BLaER1 (cell line): Measurements from ENCODE around the gene DYRK1A.
"Not testable (repeated sequence)": the region's sequence is repeated elsewhere in the genome, so short reads cannot be mapped to it uniquely, and the experiment has no call there.

Experiments
- H3K27ac ChIP-seq: shearing (Covaris generic); formaldehyde crosslinking; 2 replicates; pipeline ENCODE4 v1.8.1; 2022
- H3K27me3 ChIP-seq: shearing (Covaris generic); formaldehyde crosslinking; 2 replicates; pipeline ENCODE4 v1.8.1; 2022
- H3K36me3 ChIP-seq: shearing (Covaris generic); formaldehyde crosslinking; 2 replicates; pipeline ENCODE4 v1.8.1; 2022
- H3K4me1 ChIP-seq: shearing (Covaris generic); formaldehyde crosslinking; 2 replicates; pipeline ENCODE4 v1.8.1; 2022
- H3K4me2 ChIP-seq: shearing (Covaris generic); formaldehyde crosslinking; 2 replicates; pipeline ENCODE4 v1.8.1; 2022
- H3K4me3 ChIP-seq: shearing (Covaris generic); formaldehyde crosslinking; 2 replicates; pipeline ENCODE4 v1.8.1; 2022
- H3K9ac ChIP-seq: shearing (Covaris generic); formaldehyde crosslinking; 2 replicates; pipeline ENCODE4 v1.8.1; 2022
- H3K9me3 ChIP-seq: shearing (Covaris generic); formaldehyde crosslinking; 2 replicates; pipeline ENCODE4 v1.8.1; 2022
- H4K20me1 ChIP-seq: shearing (Covaris generic); formaldehyde crosslinking; 2 replicates; pipeline ENCODE4 v1.8.1; 2022
- Cebpa-rat ChIP-seq: shearing (Covaris generic); IDR thresholded peaks from 2 replicates; pipeline ENCODE4 v1.8.1; 2022

The DYRK1A gene

DNA sequence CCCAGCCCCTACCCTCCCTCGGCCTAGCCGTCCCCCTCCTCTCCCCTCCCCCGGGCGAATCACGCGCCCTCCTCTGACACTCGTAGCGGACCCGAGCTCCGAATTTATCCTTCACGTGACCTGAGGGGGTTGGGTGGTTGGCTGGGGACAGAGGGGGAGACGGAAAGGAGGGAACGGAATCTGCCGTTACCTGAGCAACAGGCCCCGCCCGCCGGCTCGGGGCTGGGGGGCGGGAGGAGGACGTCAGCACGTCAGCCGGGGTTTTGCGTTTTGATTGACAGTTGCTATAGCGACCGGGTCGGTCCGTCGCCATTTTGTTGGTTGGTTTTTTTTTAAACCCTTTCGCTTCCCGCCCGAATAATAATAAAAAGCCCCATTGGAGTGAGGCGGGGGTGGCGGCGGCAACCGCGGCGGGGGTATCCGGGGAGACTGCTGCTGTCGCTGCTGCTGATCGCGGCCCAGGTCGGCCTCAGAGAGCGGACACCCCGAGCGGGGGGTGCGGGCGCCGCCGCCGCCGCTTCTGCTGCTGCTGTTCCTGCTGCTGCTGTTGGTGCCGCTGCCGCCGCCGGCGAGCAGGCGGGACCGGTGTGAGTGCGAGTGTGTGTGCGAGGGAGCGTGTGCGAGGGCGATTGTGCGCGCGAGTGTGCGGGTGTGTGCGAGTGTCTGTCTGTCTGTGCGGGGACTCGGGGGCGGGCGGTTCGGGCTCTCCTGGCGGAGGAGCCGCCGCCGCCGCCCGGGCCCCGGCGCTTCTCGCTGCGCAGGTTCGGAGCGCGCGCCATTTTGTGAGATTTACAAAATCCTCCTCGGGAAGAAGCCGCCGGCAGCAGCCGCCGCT, at the start of gene DYRK1A:
TSS of gene DYRK1A (plus strand) at position 292 of the 835 bp plus-strand sequence. CDS start 53,602 bp downstream, outside the sequence.
- peak within 1 kb of the TSS; percentile 100 for H3K27ac ChIP-seq
- peak within 1 kb of the TSS; percentile 100 for H3K9ac ChIP-seq

DNA sequence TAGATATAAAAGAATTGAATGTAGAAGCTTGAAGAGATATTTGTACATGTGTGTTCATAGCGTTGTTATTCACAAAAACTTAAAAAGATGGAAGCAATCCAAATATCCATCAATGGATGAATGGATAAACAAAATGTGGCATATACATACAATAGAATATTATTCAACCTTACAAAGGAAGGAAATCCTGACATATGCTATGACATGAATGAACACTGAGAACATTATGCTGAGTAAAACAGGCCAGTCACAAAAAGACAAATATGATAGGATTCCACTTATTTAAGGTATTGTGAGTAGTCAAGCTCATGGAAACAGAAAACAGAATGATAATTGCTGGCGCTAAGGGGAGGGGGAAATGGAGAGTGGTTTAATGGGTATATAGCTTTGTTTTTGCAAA, 47.0 kb upstream of the DYRK1A start:
- Histone ChIP-seq H3K27me3 (no peaks in the 10 kb centered on the region), H3K9ac (no peak overlapping the region), H4K20me1 (no peaks in the 10 kb centered on the region), H3K4me1 (no peaks in the 10 kb centered on the region), H3K4me2 (no peak overlapping the region), H3K36me3 (no peaks in the 10 kb centered on the region), H3K27ac (no peak overlapping the region), H3K9me3 (peaks cover 38% of the 10 kb centered on the region), H3K4me3 (no peak overlapping the region)
- TF ChIP-seq Cebpa-rat = no peak

More for the DNA sequence above, at the start of gene DYRK1A:
- no peaks in the 10 kb centered on the region for H3K9me3 ChIP-seq
- peak within 1 kb of the TSS; percentile 100 for H3K4me3 ChIP-seq
- peak within 1 kb of the TSS; percentile 86 for H3K4me2 ChIP-seq
- peaks cover 38% of the 10 kb centered on the region for H3K4me1 ChIP-seq
- no peaks in the 10 kb centered on the region for H3K36me3 ChIP-seq
- H3K27me3 ChIP-seq = no peaks in the 10 kb centered on the region
- H4K20me1 ChIP-seq = peaks cover 45% of the 10 kb centered on the region
- TF ChIP-seq Cebpa-rat = no peak

DNA sequence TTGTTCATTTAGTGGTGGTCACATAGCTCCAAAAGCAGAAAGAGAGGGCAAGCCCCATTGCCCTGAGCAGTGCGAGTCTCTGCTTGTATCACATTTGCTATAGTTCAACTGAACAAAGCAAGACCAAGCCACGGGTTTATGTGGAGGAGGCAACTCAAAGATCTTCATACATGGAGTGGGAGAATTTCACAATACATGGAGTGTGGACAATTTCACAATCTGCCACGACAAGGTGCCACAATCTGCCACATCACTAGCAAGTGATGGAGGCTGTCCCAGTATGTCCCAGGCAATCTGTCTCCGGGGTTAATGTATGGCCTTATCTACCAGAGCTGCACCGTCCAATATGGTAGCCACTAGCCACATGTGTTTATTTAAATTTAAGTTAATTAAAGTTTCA, 44.5 kb upstream of the DYRK1A start:
- Histone ChIP-seq H3K36me3 (no peaks in the 10 kb centered on the region), H4K20me1 (no peaks in the 10 kb centered on the region), H3K4me1 (no peaks in the 10 kb centered on the region), H3K27ac (no peak overlapping the region), H3K4me3 (no peak overlapping the region), H3K4me2 (no peak overlapping the region), H3K9ac (no peak overlapping the region), H3K27me3 (no peaks in the 10 kb centered on the region), H3K9me3 (peaks cover 18% of the 10 kb centered on the region)
- TF ChIP-seq Cebpa-rat = no peak

DNA sequence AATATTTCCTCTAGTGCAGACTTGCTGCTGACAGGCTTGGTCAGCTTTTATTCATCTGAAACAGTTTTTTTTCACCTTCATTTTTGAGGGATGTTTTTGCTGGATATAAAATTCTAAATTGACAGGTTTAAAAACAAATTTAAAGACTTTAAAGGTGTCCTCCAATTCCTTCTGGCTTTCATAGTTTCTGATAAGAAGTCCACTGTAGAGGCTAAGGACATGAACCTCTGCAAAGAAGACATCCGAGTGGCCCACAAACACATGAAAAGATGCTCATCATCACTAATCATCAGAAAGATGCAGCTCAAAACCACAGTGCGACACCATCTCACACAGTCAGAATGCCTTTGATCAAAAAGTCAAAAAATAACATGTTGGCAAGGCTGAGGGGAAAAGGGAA, 42.0 kb upstream of the DYRK1A start:
- Histone ChIP-seq H3K9ac (no peak overlapping the region), H3K9me3 (no peaks in the 10 kb centered on the region), H4K20me1 (no peaks in the 10 kb centered on the region), H3K4me2 (no peak overlapping the region), H3K27me3 (no peaks in the 10 kb centered on the region), H3K4me1 (no peaks in the 10 kb centered on the region), H3K4me3 (no peak overlapping the region), H3K27ac (no peak overlapping the region), H3K36me3 (no peaks in the 10 kb centered on the region)
- TF ChIP-seq Cebpa-rat = no peak

DNA sequence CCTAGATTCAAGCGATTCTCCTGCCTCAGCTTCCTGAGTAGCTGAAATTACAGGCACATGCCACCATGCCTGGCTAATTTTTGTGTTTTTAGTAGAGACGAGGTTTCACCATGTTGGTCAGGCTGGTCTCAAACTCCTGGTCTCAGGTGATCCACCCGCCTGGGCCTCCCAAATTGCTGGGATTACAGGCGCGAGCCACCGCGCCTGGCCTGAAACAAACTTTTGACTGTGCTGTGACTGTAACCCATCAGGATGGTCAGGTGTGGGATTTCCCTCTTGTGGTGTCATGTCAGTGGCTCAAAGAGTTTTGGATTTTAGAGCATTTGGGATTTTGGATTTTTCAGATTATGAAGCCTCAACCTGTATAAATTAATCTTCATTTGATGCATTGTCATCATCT, 38.4 kb upstream of the DYRK1A start:
- H3K9ac ChIP-seq, H3K4me3 ChIP-seq, H3K9me3 ChIP-seq, H3K27ac ChIP-seq, H3K36me3 ChIP-seq, H3K27me3 ChIP-seq, H4K20me1 ChIP-seq, H3K4me1 ChIP-seq, H3K4me2 ChIP-seq: not testable (repeated sequence)

DNA sequence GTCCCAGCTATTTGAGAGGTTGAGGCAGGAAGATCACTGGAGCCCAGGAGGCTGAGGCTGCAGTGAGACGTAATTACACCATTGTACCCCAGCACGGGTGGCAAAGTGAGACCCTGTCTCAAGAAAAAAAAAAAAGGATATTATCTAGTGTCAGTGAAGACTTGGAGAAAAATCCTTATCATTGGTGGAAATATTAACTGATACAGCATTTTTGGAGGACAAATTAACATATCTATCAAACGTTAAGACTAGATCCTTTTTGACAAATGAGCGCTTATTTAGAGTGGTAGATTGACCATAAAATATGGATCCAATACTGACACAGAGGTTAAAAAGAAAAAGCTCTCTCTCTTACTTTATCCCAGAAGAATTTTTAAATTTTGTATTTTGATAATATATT, 35.2 kb upstream of the DYRK1A start:
- no peaks in the 10 kb centered on the region for H3K27me3 ChIP-seq
- no peaks in the 10 kb centered on the region for H3K4me1 ChIP-seq
- H3K27ac ChIP-seq = no peak overlapping the region
- H3K4me3 ChIP-seq = no peak overlapping the region
- no peaks in the 10 kb centered on the region for H3K9me3 ChIP-seq
- no peaks in the 10 kb centered on the region for H4K20me1 ChIP-seq
- no peak for TF ChIP-seq Cebpa-rat
- H3K9ac ChIP-seq = no peak overlapping the region
- H3K4me2 ChIP-seq = no peak overlapping the region
- no peaks in the 10 kb centered on the region for H3K36me3 ChIP-seq

DNA sequence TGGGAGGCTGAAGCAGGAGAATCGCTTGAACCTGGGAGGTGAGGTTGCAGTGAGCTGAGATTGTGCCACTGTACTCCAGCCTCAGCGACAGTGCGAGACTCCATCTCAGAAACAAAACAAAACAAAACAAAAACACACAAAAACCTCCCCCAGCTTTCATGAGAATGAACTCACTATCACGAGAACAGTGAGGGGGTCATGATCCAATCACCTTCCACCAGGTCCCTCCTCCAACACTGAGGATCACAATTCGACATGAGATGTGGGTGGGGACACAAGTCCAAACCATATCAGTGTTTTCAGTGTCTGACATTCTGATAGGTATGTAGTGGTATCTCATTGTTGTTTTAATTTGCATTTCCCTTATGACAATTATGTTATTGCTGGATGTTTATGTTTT, 31.5 kb upstream of the DYRK1A start:
- no peak overlapping the region for H3K4me3 ChIP-seq
- H4K20me1 ChIP-seq = no peaks in the 10 kb centered on the region
- H3K27ac ChIP-seq = no peak overlapping the region
- H3K9me3 ChIP-seq = no peaks in the 10 kb centered on the region
- H3K9ac ChIP-seq = no peak overlapping the region
- no peaks in the 10 kb centered on the region for H3K4me1 ChIP-seq
- H3K4me2 ChIP-seq = no peak overlapping the region
- no peak for TF ChIP-seq Cebpa-rat
- no peaks in the 10 kb centered on the region for H3K36me3 ChIP-seq
- no peaks in the 10 kb centered on the region for H3K27me3 ChIP-seq

DNA sequence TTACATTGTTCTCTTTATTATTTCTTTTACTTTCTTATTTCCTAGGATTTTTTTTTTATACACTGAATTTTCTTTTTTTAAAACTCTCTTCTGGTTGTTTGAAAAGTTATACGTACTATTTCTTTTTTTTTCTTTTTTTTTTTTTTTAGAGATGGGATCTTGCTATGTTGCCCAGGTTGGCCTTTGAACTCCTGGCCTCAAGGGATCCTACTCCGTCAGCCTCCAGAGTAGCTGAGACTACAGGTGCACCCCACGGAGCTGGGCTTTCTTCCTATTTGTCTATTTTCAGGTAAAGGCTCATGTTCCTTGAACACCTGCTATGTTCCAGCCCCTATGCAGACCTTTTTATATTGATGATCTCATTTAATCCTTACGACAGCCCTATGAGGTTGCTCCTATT, 29.4 kb upstream of the DYRK1A start:
- no peak overlapping the region for H3K4me3 ChIP-seq
- no peaks in the 10 kb centered on the region for H4K20me1 ChIP-seq
- H3K9ac ChIP-seq = no peak overlapping the region
- no peaks in the 10 kb centered on the region for H3K27me3 ChIP-seq
- no peak for TF ChIP-seq Cebpa-rat
- H3K36me3 ChIP-seq = no peaks in the 10 kb centered on the region
- H3K27ac ChIP-seq = no peak overlapping the region
- no peak overlapping the region for H3K4me2 ChIP-seq
- no peaks in the 10 kb centered on the region for H3K4me1 ChIP-seq
- H3K9me3 ChIP-seq = peaks cover 6% of the 10 kb centered on the region

DNA sequence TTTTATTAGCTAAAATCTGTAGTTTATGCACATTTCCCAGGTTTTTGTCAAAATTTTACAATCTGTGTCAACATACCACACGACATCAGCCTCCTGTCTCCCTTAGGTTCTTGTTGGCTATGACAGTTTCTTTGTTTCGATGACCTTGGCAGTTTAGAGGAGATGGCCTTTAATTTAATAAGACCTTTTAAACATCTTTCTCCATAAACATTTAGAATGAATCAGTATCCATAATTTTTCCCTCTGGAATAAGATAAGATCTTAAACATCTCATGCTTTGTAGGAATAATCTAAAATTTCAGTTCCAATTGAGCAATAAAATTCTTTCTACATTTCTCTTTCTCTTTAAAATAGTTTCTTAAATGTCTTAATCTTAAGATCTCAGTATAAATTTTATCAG, 28.7 kb upstream of the DYRK1A start:
- H3K27ac ChIP-seq = no peak overlapping the region
- no peak overlapping the region for H3K9ac ChIP-seq
- no peaks in the 10 kb centered on the region for H3K27me3 ChIP-seq
- H3K4me2 ChIP-seq = no peak overlapping the region
- no peaks in the 10 kb centered on the region for H4K20me1 ChIP-seq
- H3K36me3 ChIP-seq = no peaks in the 10 kb centered on the region
- no peak overlapping the region for H3K4me3 ChIP-seq
- no peak for TF ChIP-seq Cebpa-rat
- H3K9me3 ChIP-seq = peaks cover 12% of the 10 kb centered on the region
- no peaks in the 10 kb centered on the region for H3K4me1 ChIP-seq

DNA sequence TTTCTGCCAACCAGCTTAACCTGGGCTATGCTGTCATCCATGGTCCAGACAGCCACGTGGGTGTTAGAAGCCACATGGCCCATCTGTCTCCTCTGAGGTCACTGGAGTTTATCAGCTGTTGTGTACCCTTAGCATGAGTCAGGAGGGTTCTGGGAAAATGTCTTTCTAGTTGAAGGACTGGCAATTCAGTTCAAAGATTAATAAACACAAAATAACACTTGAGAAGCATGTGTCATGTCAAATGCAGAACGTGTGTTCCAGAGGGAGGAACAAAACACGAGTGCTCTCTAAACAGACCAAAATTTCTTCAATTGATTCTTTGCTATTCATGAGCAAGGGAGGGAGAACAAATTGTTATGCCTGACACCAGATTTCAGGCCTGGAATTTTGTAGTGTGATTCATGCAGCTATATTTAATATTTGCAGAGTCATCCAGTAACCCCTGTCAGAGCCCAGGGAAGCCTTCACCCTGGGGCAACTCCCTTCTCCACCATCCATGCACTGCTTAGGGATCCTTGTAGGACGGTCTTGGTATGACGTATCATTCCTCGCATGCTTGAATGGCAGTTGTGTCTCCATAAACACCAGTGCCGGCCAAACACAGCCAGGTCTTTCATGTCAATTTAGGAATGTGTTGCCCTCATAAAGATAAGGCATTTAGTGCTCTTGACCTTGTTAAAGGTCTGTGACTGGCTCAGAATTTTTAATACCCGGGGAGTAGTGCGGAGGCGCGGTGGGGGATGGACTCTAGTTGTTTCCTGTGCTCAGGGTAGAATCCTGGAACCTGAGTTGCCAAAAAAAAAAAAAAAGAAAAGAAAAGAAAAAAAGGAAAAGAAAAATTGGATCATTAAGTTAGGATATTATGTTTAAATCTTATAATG, 27.7 kb upstream of the DYRK1A start:
- Histone ChIP-seq H4K20me1 (no peaks in the 10 kb centered on the region), H3K27me3 (no peaks in the 10 kb centered on the region), H3K4me2 (no peak overlapping the region), H3K9ac (no peak overlapping the region), H3K9me3 (peaks cover 23% of the 10 kb centered on the region), H3K36me3 (no peaks in the 10 kb centered on the region), H3K27ac (no peak overlapping the region), H3K4me3 (no peak overlapping the region), H3K4me1 (no peaks in the 10 kb centered on the region)
- TF ChIP-seq Cebpa-rat = no peak
